NCI-H526 (cell line): ENCODE data around the gene NSG1.
"Not testable (repeated sequence)": the region's sequence is repeated elsewhere in the genome, so short reads cannot be mapped to it uniquely, and the experiment has no call there.

ENCODE experiments used
- DNase-seq, 2 experiments: peaks; one replicate each; lab custom pipeline; 2025; lab: John Stamatoyannopoulos, UW

Gene NSG1

GRCh38 chr4:4416981-4417380 is 30.1 kb downstream of the NSG1 start:
- DNase-seq, result no peak

DNA sequence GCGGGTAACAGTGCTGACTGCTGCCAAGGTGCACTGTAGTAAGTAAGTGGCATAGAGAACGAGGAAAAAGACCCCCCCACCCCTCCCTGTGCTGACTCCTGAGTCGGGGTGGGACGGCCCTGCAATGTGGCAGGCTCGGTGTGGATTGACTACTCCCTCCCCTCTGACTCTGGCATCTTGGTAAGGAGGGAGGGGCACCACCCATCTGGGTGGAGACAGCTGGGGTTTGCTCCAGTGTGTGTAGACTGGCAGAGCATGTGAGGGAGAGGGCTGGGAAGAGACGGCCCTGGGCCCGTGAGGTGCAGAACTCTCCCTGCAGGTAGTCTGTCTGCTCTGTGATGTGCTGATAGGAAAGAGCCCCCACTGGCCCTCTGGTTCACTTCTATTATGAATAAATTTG is 31.0 kb downstream of the NSG1 start:
- no peak for DNase-seq

- peak; percentile 37 to 61 for DNase-seq
These were observed 31.9 kb downstream of the NSG1 start for GRCh38 chr4:4418676-4419390.

DNA sequence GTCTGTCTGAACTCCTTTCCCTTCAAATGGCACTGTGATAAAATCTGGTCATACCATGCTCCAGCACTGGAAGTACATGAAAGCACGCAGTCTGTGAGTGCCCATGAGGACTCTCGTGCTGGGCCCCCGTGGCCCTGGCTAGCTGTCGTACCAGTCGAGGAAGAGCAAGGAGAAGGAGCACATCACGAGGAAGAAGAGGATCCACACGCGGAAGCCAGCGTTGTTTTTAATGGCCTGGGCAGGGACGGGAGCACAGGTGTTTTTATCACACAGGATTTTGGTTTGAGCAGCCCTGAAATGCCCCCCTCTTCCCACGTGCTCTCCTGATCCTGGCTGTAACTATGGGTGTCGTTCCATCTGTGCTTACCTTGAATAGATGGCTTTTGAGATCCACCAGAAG is 33.0 kb downstream of the NSG1 start:
- no peak for DNase-seq

DNA sequence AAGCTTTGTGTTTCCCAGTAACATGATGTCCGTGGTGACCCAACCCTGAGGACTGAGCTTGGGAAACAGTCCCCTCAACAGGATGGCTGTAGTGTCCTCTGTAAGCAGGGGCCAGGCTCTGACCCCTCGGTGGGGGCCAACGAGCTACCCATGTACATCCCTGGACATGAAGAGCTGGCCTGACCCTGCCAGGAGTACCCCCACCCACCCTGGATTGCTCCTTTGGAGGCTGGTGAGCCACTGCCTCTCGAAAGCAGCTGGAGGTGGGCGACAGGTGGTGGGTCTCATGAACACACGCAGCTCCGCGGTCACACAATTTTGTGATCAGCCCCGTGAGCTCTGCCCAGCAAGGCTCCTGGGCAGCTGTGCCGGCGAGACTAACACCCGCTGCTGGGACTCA is 33.5 kb downstream of the NSG1 start:
- no peak for DNase-seq

GRCh38 chr4:4421356-4421755 is 34.5 kb downstream of the NSG1 start:
- no peak for DNase-seq

DNA sequence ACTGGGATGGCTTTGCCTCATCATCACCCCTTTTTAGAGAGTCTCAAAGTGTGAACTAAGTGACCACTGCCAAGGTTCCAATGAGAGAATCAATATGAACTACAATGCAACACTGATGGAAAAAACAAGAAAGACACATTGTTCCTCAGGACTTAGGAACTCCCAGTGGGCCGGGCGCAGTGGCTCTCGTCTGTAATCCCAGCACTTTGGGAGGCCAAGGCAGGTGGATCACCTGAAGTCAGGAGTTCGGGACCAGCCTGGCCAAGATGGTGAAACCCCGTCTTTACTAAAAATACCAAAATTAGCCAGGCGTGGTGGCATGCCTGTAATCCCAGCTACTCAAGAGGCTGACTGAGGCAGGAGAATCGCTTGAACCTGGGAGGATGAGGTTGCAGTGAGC is 35.2 kb downstream of the NSG1 start:
- not testable (repeated sequence) for DNase-seq

GRCh38 chr4:4422856-4423499 is 36.1 kb downstream of the NSG1 start:
- DNase-seq, result no peak

- DNase-seq, result no peak
These were observed 37.0 kb downstream of the NSG1 start for GRCh38 chr4:4423706-4424498.

DNA sequence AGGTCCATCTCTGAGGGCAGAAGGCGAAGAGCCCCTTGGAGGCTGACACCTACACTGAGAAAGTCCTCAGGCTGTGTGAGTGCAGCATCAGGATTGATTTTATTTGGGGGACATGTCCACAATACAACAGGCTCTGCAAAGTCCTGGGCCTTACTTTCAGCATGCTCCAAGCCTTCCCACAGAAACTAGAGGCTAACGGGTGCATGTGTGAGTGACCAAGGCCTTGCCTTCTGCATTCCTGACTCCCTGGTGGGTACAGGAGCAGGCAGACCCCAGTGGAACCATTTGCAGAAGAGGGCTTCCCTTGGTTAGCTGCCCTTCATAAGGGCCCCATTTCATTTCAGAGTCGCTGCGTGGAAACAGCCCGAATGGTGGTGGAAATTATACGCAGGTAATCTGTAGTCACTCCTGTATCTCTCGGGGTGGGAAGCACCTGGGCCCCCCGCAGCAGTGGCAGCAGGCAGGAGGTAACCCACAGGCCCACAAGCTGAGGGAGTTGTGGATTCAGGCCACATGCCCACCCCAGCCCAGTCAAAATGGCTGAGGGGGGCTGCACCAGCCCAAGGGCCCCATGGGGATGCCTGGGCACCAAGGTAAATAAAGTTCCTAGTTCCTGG is 37.7 kb downstream of the NSG1 start:
- no peak for DNase-seq

DNA sequence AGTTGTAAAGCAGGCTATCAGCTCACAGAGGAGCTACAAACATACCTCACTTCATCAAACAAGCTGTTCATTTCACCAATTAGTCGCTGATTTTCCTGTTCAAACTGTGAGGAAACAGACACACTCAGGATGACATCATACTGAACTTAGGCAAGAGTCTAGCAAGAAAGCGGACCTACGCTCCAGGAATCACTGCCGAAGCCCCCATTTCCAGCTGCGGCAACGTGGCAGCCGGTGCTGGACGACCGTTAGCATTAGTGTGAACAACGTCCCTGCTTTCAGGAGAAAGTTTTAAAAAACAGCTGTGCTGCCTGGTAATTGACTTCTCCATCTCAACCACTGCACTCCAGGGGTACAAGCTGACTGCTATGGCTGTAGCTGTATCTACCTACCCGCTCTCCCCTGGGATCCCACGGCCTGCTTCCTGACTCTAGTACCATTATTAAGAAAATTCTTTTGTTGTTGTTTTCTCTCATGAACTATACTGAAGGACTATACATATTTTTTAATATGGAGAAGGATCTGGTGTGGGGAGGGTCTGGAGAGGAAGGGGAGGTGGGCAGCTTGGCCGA is 38.3 kb downstream of the NSG1 start:
- no peak for DNase-seq

GRCh38 chr4:4425696-4426095 is 38.8 kb downstream of the NSG1 start:
- no peak for DNase-seq

- no peak for DNase-seq
These were observed 39.7 kb downstream of the NSG1 start for GRCh38 chr4:4426511-4427120.

DNA sequence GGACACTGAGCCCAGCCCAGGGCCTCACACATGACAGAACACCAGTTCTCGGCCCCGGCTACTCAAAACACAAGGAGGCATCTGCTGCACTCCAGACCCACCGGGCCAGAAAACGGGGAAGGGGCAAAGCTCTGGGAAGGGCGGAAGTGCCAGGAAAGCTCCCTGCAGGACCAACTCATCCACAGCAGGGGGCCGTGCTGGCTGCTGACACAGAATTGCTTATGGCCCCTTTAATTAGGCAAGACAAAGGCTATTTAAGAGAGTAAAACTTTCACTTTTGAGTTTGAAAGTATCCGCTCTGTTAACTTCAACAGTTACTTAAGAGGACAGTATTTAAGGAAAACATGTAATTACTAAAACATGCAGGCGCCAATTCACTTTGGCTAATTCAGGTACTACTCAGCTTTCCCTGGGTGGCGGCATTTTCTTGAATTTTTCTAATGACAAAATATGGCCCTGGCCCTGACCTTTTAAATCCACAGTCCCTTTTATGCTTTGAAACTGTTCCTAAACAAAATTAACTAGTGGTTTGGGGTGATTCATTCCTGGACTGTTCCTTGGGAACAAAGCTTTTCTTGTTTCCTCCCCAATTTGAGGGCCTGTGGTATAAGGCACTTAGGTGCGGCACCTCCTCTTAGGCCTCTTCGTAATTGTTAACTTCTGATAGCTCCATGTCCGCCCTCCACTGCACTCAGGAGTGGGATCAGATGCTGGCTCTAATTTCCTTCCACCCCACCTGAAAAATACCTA is 40.4 kb downstream of the NSG1 start:
- no peak for DNase-seq

- DNase-seq, result no peak
These were observed 41.0 kb downstream of the NSG1 start for GRCh38 chr4:4427886-4428285.

GRCh38 chr4:4428966-4429875 is 42.3 kb downstream of the NSG1 start:
- DNase-seq, result no peak

DNA sequence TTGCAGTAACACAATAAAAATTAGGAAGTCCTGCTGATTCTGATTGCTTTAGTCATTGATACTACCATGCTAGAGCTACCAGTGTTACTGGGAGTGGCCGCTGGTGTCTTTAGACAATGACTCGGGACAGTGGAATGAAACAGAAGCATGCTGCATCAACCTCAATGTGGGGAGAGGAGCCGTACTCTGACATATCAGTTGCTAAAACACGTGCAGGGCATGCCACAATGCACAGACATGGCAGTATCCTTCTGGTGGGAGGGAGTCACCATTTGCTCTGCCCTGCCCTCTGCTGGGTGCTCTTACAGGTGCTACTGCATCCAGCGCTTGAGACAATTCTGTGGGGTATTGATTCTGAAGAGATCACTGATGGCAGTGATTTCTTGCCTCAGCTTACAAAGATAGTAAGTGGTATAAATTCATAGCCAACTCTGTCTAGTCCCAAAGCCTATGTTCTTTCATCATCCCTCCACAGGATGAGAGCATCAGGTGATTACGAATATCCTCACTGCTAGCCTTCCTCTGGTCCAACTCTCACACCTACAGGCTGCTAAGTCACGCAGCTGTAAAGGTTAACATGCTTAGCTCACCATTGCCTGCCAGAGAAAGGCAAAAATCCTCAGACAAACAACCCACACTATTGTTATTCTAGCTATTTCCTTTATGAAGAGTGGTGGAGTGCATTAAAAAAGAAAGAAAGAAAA is 43.7 kb downstream of the NSG1 start:
- DNase-seq, result peak in 1 of 2 experiments; percentile 67

DNA sequence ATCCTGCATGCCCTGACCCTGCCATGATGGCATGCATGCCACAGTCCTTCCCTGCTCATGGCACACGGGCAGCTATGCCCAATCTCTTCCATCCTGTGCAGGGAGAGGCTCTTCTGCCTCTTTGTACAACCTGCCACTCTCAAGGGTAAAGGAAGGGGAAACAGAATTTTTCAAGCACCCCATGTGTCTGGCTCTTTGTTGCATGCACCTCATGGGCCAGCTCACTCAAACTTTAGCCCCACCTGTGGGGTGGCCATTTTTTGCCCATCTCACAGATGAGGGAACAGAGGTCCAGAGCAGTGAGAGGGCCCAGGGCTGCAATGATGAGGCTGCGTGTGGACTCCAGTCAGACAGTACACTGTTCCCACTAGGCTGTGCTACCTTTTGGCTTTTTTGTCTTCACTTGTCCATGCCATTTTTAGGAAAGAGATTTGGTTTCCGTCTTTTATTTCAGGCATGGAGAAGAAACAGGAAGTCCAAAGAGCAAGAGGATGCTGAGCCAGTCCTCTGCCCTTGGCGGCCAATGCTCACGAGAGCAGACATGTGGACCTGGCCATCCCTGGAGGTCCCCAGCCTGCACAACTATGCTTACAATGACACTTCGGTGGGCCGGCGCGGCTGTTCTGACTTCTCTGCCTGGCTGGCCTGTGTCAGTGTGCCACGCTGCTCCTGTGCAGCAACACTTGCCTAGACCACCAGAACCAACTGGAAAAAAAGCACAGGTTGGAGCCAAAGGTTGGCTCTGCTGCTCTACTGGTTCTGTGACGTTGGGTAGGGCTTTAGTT is 45.6 kb downstream of the NSG1 start:
- DNase-seq, result no peak

DNA sequence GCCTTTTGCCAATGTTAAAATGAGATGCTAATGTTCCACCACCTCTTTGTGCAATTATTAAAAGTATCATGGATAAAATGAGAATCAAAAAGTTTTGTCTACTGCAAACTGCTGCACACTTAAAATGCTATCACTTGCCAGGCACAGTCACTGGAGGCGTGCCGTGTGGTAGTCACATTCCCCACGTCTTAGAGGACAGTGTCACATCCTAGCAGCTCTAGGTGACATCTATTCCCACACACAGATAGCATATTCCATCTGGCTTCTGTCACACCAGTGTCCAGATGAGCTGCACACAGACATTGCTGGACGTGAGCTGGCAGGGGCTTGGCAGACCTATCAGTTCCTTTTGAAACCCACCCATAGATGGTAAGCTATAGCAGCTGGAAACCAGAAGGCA is 47.0 kb downstream of the NSG1 start:
- DNase-seq, result no peak
